NCI-H2029 (cell line): ENCODE results near the gene MEI1.
"Not testable (repeated sequence)": the region's sequence is repeated elsewhere in the genome, so short reads cannot be mapped to it uniquely, and the experiment has no call there.

Experiments used
- DNase-seq: peaks from one replicate; lab custom pipeline; 2025; lab: John Stamatoyannopoulos, UW

Gene MEI1

DNA sequence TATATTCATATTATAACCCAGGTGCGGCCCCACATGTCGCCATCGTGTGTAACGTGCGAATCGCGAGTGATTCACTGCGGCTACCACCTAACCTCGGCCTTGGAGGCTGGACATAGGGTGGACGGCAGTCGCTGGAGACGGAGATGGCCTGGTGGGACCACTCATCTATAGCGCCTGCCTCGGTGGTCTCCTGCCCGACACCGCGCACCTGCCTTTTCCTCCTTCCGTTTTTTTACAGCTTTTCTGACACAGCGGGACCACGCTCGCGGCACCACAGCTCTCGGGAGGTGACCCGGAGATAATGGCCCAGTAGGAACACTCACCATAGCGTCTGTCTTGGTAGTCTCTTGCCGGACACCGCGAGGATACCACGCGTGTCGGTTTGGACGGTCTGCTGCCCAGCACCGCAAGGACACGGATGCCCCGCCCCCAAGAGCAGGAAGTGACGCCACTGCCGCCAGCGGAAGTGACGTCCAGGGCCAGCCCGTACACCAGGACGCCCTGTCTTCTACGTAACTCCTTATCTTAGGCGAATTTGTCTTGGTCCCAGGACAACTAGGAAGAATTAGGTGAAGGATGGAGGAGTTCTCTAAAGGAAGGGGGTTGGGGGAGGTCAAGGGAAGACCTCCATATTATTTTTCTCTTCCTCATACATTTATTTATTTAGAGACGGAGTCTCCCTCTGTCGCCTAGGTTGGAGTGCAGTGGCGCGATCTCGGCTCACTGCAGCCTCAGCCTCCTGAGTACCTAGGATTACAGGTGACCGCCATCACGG lies 17.1 kb upstream of the MEI1 start:
- DNase-seq: peak; percentile 46

DNA sequence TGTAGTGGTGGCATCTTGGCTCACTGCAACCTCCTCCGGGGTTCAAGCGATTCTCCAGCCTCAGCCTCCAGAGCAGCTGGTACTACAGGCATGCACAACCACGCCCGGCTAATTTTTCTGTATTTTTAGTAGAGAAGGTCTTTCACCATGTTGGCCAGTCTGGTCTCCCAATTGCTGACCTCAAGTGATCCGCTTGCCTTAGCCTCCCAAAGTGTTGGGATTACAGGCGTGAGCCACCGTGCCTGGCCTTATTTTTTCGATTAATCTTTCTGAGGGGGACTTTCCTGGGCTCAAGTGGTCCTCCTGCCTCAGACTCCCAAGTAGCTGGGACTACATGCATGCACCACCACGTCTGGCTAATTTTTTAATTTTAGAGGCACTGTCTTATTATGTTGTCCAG lies 16.3 kb upstream of the MEI1 start:
- DNase-seq: no peak

GRCh38 chr22:41683616-41684015 lies 15.7 kb upstream of the MEI1 start:
- DNase-seq: no peak

DNA sequence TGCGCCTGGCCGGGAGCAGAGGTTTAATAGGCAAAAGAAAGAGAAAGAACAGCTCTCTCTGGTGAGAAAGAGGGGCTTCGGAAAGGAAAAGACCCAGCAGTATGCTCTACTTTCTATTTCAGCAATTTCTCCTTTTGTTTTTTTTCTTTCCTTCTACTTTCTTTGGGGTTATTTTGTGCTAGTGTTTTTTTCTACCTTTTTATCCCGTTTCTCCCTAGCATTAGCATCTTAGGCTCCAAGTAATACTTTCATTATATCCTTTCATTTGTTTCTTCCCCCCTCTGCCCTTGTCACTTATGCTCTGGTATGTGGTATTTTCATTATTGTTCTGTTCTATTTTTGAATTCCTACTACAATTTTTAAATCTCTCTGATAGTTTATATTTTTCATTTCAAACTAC lies 15.1 kb upstream of the MEI1 start:
- no peak for DNase-seq

- DNase-seq: not testable (repeated sequence)
These were observed 12.4 kb upstream of the MEI1 start for GRCh38 chr22:41686890-41687289.

GRCh38 chr22:41687901-41688364 lies 11.4 kb upstream of the MEI1 start:
- DNase-seq: no peak

DNA sequence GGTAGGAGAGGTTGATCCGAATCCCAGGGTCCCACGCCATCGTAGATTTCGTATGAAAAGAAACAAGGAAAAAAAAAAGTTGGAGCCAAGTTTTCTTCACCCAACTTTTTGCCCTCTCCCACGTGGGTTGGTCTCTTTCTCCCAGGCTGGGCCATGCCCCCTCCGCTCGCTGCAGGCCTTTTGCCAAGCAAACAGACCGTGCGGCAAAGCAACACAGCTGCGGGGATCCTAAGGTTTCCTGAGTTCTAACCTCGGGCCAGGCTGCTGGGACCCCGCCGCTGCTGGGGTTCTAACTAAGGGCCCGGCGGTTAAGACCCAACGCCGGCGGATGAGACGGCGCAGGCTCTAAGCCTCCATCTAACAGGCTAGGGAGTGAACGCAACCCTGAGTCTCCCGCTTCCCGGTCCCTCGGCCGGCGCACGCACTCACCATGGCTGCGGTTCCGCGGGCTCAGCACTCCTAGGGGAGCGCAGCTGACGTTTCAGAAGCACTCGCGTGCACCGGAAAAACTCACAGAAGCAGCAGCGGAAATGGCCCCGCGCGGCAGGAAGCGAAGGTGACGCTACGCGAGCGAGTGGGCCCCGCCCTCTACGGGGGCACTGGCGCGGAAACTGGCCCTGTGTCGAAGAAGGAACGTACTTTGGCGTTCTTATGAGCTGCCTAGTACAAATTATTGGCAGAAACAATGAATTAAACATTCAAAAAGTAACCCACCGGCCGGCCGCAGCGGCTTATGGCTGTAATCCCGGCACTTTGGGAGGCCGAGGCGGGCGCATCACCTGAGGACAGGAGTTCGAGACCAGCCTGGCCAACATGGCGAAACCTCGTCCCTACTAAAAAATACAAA lies 10.7 kb upstream of the MEI1 start, which contains the start of gene SNU13:
Gene SNU13 (minus strand): TSS at position 503 of the 847 bp plus-strand sequence. CDS start 71 bp downstream, at position 432.
- peak; percentile 84 for DNase-seq

GRCh38 chr22:41690476-41690875 lies 8.8 kb upstream of the MEI1 start:
- DNase-seq: no peak

DNA sequence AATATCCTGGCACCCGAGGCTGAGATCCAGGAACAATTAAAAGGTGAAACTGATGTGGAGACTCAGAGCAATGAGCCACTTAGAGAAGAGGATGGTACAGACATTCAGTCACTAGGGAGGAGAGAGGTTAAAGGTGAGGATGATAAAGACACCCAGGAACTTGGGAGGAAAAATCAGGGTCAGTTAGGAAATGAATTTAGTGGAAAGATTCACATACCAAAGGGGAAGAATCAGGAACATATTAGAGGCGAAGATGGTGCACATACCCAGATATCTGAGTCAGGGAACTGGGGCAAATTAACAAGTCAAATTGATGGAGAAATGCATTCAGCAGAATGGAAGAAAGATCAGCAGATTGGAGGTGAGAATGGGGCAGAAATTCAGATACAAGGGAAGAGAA lies 4.1 kb upstream of the MEI1 start:
- no peak for DNase-seq

- no peak for DNase-seq
These were observed 2.6 kb upstream of the MEI1 start for GRCh38 chr22:41696703-41697102.

- peak; percentile 72 for DNase-seq
These were observed 2.1 kb upstream of the MEI1 start for GRCh38 chr22:41697126-41697775.

- DNase-seq: no peak
These were observed 733 bp downstream of the MEI1 start for GRCh38 chr22:41700108-41700364.

GRCh38 chr22:41702763-41703162 lies 3.5 kb downstream of the MEI1 start:
- no peak for DNase-seq

GRCh38 chr22:41709341-41709740 lies 10.0 kb downstream of the MEI1 start:
- no peak for DNase-seq

DNA sequence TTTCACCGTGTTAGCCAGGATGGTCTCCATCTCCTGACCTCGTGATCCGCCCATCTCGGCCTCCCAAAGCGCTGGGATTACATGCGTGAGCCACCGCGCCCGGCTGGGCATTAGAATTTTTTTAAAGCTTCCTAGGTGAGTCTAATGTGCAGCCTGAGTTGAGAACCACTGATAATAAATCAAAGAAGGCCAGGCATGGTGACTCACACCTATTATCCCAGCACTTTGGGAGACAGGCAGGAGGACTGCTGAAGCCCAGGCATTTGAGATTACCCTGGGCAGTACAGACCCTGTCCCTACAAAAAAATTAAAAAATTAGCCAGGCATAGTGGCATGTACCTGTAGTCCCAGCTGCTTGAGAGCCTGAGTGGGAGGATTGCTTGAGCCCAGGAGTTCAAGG lies 13.7 kb downstream of the MEI1 start:
- no peak for DNase-seq

DNA sequence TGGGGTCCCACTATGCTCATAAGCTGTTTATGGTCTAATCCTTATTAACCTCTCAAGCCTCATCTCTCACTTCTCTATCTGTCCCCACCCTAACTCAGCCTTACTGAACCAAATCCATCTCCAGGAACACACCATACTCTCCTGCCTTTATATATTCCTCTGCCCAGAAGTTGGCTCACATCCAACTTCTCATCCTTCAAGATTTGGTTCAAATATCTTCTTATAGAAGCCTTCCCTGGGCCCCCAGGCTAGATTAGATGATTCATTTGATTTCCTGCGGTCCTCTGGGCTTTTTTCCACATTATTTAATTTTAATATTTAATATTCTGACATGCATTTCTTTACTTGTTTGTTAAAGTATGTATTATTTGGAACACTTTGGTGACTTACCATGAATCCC lies 23.2 kb downstream of the MEI1 start:
- DNase-seq: no peak

- DNase-seq: no peak
These were observed 26.3 kb downstream of the MEI1 start for GRCh38 chr22:41725510-41726110.

- DNase-seq: no peak
These were observed 32.3 kb downstream of the MEI1 start for GRCh38 chr22:41731609-41732008.

GRCh38 chr22:41732096-41732772 lies 32.9 kb downstream of the MEI1 start:
- DNase-seq: no peak

DNA sequence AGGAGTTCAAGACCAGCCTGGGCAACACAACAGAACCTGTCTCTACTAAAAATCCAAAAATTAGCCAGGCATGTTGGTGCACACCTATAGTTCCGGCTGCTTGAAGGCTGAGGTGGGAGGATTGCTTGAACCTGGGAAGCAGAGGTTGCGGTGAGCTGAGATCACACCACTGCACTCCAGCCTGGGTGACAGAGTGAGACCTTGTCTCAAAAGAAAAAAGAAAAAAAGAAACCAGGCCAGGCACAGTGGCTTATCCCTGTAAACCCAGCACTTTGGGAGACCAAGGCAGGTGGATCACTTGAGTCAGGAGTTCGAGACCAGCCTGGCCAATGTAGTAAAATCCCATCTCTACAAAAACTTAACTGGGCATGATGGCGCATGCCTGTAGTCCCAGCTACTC lies 33.9 kb downstream of the MEI1 start:
- not testable (repeated sequence) for DNase-seq

- DNase-seq: no peak
These were observed 40.3 kb downstream of the MEI1 start for GRCh38 chr22:41739576-41739975.

- DNase-seq: no peak
These were observed 43.6 kb downstream of the MEI1 start for GRCh38 chr22:41742918-41743317.
